GM18505 (cell line): ENCODE measurements around the gene VSIR.

Experiments used
- ATAC-seq: cut with Tn5 transposase; IDR thresholded peaks from one replicate; pipeline ENCODE4 v1.9.1; 2021; ENCODE audit not compliant: unreplicated experiment
- POLR2A ChIP-seq: IDR thresholded peaks from 4 replicates; pipeline ENCODE4 v1.6.1; 2011; ENCODE audit warnings: borderline replicate concordance; ENCODE audit not compliant: insufficient read depth, insufficient read length; ENCODE audit errors: extremely low read depth

The VSIR gene

GRCh38 chr10:71783917-71784678, 10.8 kb upstream of the VSIR start:
- ATAC-seq, result no peak
- TF ChIP-seq POLR2A, result no peak

DNA sequence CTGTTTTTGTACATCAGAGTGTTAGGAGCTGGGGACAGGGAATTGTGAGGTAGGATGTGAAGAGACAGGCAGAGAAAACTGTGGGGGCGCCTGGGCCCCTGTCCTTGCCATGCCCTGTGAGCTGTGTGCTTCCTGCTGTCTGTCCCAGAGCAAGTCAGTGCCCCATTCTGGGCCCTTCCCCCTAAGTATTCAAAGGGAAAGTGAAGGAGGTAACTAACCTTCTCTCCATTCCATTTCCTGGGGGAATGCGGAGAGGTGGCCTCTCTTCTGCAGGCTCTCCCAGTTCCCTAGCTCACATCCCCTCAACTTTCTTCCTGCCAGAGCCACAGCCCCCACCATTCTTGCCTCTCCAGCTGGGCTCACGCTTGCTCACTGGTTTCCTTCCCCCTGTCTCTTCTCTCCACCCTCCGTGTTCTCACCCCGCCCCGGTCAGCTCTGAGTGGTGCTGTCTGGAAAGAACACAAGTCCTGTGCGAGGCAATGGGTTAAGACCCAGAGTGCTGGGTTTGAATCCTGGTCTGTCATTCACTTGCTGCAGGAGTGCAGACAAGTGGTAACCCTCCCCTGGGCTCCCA, 9.7 kb upstream of the VSIR start:
- no peak for ATAC-seq
- no peak for TF ChIP-seq POLR2A

DNA sequence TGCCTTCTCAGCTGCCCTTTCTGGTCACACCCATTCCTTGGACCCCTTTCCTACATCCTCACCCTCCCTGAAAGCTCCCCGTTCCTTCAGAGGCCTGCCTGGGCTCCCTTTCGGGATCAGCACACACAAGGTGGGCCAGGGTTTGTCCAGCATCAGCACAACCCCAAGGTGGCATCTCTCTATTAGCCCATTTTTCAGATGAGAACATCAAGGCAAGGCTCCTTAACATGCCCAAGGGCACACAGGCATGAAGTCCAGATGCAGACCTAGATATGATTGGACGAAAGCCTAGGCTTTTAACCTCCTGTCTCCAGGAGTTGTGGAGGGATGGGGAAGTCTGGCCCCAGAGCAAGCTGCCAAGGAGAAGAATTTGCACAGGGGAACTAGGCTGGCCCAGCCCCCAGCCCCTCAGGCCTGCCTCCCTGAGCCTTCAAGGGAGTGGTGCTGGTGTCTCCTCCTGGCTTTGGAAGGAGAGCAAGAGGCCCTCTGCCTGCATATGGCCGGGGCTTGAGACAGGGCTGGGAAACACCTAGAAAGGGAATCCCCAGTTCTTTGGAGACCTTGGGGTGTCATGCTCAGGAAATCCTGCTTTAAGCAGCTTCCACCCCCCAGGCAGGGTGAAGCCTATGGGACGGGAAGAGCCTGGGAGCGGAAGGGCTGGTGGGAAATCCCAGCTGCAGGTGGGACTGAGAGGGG, 9.0 kb upstream of the VSIR start:
- TF ChIP-seq POLR2A, result no peak
- ATAC-seq, result no peak

DNA sequence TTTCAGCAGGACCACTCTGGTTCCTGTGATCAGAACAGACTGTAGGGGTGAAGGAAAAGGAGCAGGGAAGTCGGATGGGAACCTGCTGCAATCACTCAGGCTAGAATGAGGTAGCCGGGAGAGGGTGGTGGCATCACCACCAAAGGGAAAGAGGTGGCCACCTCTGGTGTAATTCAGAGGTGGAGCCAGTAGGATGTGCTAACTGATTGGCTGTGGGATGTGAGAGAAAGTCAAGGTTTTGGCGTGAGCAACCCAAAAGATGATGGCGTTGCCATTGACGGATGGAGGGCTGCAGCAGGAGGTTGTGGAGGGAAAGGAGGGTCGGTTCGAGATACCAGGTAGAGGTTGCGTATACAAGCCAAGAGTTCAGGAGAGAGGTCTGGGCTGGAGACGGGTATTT, 7.4 kb upstream of the VSIR start:
- no peak for ATAC-seq
- no peak for TF ChIP-seq POLR2A

- TF ChIP-seq POLR2A, result no peak
- no peak for ATAC-seq
Measured at GRCh38 chr10:71780156-71780555, 6.8 kb upstream of the VSIR start.

GRCh38 chr10:71779641-71780040, 6.3 kb upstream of the VSIR start:
- ATAC-seq, result no peak
- no peak for TF ChIP-seq POLR2A

DNA sequence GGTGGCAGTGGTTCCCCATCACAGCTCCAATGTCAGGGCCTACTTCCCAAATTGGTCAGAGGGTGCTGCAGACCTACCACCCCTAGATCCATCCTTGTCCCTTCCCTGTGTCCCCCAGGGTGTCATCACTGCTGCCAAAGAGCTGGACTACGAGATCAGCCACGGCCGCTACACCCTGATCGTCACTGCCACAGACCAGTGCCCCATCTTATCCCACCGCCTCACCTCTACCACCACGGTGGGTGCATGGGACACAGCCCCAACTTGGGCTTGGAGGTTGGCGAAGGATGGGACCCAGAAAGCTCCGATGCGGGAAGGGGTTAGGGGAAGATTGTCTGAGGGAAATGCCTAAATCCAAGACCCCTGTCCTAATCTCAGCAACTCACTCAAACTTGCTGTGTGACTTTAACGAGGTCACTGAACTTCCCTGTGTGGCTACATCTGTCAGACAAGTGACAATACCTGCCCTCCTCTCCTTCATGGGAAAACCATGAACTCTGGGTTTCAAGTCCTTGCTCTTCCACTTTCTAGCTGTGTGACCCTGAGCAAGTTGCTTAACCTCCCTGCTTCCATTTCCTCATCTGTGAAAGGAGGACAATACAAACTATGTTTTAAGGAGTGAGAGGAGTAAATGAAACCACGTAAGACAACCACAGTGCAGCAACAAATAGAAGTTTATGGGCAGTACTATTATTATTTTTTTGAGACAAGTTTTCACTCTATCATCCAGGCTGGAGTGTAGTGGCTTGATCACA, 4.9 kb upstream of the VSIR start:
- TF ChIP-seq POLR2A, result no peak
- no peak for ATAC-seq

GRCh38 chr10:71777213-71777985, 4.1 kb upstream of the VSIR start:
- no peak for ATAC-seq
- no peak for TF ChIP-seq POLR2A

DNA sequence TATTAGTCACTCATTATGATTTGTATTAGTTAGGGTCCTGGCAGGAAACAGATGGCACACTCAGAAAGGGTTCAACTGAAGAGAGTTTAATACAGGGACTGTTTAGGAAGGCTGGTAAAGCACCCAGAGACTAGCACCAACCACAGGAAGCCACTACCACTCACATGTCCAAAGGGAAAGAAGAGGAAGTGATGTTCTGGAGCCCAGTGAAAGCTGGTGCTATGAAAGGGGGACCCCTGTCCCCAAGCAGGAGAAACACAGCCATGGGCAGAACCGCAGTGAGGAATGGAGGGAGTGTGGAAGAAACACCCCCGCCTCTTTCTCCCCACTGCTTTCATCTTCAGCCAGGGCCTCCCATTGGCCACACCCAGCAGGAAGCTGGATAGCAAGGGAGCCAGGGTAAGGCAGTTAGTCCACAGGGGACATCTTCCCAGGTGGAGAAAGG, 3.2 kb upstream of the VSIR start:
- no peak for TF ChIP-seq POLR2A
- no peak for ATAC-seq

DNA sequence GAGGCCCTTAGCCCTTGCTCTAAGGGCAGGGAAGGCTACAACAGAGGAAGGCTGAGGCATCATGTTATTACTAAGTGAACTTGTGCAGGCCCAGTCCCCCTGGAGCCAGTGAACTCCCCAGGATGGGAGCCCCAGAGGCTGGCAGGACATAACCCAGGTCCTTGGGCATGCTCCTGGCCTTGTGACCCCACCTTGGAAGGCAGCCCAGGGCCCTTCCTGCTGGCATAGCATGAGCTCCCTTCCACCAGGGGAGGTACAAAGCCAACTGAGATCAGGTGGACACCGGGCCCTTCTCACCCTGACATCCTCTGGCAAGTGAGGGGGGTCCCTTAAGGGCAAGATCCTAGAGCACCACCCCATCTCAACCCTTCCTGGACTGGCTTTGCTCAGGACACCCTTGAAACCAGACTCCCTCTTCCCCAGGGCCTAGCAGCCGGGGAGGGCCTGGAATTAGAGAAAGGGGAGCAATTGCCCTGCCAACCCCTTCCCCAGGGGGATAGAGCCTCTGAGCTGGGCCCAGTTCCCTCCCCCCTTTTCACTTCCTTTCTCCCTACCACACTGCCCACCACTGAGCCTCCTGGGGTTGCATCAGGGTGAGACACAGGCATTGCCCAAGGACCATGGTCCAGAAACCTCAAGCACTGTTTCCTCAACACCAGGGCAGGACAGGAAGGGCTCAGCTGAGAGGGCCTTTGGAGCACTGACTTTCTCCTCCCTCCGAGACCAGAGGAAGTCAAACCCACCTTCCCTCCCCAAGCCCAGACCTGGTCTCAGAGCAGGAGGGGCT, 1.8 kb upstream of the VSIR start:
- TF ChIP-seq POLR2A, result no peak
- no peak for ATAC-seq

DNA sequence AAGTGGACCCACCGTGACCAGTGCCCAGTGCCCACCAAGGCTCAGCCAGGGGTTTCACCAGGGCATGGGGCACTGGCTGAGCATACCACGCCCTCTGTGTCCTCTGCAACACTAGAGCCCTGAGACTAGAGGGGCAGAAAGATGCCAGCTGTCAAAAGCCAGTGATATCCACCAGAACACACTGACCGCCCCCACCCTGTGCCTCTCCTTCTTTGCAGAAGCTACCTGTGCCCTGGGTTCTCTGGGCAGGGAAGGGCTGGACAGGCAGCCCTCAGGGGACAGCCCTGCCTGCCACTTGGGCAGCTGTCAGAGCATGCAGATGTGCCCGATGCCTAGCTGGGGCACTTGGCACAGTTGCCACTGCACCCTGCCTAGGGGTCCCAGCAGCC, 494 bp downstream of the VSIR start:
- no peak for ATAC-seq
- no peak for TF ChIP-seq POLR2A

DNA sequence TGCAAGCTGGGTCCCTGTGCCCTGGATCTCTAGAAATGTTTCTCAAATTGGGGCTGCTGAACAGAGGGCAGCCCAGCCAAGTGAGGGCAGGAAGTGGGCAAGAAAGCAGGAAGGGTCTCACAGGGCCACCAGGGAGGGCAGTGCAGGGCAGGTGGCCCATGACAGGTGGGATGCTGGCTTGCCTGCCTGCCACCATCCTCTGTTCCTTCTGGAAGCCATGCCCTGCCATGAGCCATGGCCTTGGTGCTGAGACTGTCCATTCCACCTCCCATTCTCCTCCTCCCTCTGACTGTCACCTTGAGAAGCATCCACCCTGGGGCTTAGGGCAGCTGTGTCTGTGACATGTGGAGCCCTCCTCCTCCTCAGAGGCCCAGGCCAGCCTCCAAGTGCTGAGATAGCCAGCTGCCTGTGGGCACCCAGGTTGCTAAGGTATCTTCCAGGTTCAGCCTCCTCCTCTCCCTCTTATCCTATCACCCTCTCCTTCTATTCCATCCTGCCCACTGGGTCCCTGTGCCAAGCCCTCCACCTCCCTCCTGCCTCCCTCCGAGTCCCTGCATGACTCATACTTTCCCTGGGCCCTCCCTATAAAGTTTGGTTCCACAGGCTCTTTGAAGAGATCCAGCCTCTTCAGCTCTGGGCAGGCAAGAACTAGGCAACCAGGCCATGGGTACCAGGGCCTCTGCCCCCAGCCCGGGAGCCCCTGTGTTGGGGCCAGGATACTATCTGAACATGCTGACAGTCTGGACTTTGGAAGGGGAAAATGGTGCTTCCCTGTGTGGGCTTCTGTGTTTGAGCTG, 1.3 kb downstream of the VSIR start:
- ATAC-seq, result no peak
- no peak for TF ChIP-seq POLR2A

DNA sequence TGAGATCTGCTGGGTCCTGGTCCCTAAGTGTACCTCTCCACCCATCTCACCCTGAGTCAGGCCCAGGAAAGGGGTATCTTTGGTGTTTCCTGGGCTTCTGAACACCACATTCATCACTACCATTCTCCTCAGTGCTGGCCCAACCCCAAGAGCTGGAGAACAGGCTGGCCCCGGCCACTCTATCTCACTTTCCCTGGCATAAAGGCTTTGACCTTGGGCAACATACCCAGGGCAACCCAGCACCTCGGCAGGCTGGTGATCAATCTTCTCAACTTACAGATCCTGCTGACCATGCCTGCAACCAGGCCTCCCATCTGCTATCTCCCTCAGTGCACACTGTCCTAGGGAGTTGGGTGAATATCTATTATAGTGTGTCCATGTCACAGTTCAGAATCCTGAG, 2.1 kb downstream of the VSIR start:
- ATAC-seq, result no peak

More for the DNA sequence above, 2.1 kb downstream of the VSIR start:
- no peak for TF ChIP-seq POLR2A
